ENCODE data around the gene NEK5.
"Not testable (repeated sequence)": the region's sequence is repeated elsewhere in the genome, so short reads cannot be mapped to it uniquely, and the experiment has no call there.

Gene NEK5

DNA sequence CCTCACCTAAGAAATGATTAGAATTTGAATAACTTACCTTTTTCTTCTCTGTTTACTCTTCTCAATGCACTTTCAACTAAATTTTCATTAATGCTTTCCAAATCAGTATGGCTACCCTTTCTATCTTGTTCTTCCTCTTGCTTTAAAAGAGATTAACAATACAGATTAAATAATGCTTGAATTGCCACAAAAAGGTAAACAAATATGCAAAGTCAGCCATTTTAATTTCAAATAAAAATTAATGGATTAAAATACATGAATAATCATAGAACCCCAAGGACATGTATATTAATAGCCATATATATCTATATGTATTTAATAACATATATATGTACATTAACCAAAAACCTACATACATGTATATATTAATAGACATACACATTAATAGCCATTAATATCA, 7.9 kb upstream of the NEK5 start:
- no peak for DNase-seq

DNA sequence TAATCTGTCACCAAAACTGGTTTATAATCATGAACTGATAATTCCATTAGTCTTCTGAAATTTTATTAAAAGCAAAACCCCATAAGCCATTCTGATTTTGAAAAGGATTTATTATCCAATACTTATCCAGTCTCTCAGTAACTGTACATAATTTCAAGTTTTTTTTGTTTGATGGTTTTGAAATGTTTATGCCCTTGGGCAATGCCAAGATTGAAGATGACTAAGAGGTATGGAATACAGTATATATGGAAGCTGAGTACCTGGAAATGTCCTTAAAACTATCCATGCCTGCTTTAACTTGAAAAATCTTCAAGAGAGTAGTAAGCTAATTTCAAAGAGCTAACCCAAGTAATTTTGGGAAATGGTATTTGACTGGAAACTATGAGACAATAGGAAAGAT, 1.8 kb upstream of the NEK5 start:
- no peak for DNase-seq

DNA sequence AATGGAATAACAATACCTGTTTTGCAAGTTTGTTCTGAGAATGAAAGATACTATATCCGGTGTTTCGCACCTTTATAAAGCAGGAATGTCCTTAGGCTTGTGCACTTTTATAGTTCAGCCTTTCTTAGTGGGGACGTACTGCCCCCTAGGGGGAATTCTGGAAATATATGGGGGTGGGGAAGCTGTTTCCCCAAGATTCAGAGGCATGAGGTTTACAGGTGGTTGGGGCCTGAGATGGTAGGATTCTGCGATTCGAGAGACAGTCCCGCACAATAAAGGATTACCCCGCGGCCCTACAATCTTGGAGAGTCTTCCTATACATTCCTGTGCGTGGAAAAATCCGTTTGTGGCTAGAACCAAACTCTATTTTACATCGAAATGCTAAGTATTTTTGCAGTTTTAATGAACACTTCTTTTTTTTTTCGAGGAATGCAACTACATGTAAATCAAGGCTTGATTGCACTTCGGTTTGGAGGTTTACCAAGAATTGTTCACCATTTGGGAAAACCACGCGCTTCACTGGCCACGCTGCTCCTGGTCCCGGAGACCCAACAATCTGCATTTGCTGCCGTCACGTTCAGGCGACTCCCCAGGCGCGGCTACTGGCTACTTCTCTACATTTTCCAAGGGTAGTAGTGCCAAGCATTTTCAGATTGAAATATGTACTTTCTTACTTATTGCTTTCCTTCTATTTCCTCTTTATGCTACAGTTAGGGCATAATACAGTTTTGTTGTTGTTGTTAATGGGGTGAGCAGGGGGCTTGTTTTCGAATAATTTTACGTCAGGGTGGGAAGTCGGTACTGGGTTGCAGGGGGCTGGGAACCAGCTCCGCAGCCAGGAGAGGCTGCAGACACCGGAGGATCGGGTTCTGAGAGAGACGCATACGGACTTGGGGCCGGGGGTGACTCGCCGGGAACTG, 830 bp downstream of the NEK5 start:
- peak; percentile 31 to 41 for DNase-seq

DNA sequence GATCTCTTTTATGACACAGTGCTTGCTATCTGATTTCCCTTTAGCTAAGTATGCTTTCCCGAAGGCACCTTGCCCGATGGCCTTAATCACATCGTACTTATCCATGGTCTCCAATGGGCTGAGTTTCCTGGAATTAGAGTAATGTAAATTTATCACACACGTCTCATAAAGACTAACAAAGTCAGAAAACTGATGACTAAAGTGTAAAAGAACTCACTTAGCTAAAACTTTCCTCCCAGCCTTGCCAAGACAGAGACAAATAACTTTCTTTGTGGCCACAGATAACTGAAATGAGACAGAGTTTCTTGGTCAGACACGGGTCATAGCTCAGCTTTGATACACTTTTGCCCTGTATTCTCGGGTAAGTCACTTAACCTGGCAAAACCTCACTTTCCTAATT, 1.5 kb downstream of the NEK5 start:
- DNase-seq = no peak

DNA sequence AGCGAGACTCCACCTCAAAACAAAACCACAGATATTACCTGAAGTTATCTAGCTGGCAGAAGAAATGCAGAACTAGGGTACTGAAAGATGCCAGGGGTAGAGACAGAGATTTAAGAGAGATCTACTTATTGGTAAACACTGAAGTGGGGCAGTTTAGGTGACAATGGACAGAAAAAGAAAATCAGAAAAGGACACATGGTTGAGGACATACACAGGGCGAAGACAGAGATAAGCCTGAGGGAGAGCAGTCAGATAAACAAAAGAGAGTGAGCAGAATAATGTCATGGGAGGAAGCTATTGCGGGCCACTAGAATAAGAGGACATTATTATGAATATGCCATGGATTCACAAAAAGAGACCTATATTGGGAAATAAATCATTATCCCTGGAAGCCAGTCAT, 3.3 kb downstream of the NEK5 start:
- no peak for DNase-seq

DNA sequence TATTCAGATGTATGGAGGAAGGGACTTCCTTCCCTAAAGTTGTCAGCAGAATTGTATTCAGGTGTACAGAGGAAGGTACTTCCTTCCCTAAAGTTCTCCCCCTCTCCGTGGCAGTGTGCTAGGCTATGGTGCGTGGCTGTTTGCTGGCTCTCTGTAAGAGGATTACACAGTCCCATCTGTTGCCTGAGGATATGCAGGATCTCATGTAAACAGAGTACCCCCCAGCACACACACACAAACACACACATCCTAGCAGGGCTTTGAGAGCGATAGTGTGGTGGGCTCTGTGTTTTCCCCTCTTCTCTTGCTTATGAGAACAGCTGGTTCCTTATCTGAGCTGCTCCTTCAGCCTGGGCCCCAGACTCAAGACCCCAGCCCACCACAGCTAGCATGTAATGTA, 10.3 kb downstream of the NEK5 start:
- DNase-seq = no peak

DNA sequence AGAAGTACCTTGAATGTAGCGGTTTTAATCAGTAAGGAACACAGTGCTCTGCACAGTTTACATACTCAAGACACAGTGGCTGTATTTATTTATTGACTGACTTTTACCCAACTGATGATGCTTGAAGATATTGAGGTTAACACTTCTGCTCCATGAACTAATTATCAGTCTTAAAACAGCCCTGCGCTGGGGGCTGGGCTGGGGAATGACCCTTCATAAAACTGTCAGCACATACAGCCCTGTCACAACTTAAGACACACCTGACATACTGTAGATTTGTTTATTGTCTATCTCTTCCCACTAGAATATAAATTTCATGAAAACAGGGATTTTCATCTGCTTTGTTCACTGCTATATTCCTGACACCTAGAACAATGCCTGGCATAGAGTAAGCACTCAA, 10.8 kb downstream of the NEK5 start:
- DNase-seq = no peak

DNA sequence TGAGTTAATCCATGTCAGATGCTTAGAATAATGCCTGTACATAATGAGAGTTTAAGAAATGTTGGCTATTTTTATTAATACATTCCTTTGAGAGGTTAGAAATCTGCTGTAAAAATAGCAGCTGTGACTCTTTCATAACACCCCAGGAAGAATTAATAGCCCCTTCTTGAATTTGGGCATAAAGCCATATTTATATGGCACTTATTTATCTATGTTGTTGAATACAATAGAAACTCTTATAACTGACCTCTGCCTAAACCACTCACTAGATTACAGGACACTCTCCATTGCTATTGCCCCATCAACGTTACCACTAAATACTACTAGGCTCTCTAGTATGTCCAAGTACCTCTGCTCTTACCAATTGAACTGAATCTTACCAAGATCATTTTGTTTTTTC, 16.3 kb downstream of the NEK5 start:
- DNase-seq = no peak

DNA sequence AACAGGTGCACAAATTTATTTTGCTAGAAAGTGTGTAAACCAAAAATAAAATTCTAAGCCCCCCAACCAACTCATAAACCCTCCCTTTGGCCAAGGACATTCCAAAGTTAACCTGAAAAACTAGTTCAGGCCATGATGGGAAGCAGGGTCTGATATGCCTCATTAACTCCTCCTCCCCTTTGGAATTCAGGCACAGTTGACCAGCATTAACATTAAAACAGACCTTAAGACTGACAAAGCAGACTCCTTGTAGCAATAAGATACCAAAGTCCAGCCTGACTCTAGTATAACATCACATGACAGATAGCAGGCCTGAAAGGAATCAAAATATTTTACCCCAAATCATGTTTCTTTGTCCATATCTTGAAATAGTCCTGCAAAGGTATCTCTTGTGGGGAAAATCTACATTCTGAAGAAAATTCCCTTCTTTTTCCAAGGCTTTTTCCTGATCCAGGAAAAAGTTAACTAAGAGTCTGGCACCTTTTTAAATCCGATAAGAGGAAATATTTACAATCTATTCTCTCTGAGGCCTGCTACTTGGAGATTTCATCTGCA, 19.7 kb downstream of the NEK5 start:
- no peak for DNase-seq

DNA sequence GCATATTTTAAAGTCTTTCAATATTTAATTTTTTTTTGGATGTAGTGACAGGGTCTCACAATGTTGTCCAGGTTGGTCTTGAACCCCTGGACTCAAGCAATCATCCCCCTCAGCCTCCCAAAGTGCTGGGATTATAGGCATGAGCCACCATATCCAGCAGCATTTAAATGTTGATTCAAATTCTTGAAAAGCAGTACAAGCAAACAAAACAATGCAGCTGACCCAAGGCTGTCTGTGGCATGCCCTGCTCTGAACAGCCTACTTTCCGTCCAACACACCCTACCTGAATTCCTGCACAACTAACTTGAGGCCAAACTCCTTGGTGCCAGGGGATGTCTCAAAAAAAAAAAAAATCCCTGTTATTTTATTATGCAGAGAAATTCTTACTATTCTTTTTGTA, 23.0 kb downstream of the NEK5 start:
- no peak for DNase-seq

DNA sequence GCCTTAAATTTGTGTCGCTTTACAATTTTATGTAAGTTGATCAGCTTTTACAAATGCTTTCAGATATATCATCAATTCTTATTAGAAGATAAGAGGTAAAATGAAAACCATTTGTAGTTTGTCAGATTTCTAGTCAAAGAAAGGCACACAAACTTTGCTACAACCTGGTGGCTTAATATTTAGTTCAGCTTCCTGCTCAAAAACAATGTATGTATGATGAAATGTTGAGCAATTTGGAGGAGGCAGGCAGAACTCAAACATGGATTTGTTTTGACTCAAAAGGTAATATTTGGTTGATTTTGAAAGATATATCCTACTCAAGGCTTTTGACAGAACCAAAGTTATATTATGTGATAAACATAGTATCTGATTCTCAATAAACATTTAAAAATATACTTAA, 24.2 kb downstream of the NEK5 start:
- no peak for DNase-seq

DNA sequence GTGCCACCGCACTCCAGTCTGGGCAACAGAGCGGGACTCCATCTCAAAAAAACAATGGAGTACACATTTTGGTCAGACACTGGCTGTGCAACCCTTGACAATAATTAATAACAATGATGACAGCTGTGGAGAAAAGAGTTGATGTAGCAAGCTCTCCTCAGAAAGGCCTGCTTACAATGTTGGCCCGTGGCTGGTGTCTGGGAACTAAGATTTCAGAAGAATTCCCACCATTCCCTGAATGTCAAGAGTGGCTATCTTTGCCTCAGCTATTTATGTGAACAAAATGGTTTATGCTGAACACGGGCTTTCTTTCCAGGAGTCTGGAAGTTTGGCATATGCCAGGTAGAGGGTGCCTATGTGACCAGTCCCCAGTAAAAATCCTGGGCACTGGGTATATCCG, 25.5 kb downstream of the NEK5 start:
- no peak for DNase-seq

DNA sequence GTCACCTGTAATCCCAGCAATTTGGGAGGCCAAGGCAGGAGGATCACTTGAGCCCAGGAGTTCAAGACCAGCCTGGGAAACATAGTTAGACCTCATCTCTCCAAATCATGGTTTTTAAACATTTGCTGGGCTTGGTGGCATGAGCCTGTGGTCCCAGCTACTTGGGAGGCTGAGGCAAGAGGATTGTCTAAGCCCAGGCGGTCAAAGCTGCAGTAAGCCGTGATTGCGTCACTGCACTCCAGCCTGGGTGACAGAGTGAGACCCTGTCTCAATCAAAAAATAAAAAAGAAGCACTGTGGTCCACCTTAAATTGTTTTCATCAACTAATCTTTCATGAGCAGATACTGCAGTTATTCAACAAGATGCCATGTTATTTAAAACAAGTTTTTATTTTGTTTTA, 26.4 kb downstream of the NEK5 start:
- not testable (repeated sequence) for DNase-seq

DNA sequence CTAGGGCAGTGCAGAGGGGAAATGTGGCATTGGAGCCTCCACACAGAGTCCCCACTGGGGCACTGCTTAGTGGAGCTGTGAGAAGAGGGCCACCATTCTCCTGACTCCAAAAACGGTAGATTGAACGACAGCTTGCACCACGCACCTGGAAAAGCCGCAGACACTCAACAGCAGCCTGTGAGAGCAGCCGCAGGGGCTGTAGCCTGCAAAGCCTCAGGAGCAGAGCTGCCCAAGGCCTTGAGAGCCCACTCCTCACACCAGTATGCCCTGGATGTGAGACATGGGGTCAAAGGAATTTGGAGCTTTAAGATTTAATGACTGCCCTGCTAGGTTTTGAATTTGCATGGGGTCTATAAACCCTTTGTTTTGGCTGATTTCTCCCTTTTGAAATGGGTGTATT, 31.7 kb downstream of the NEK5 start:
- no peak for DNase-seq

DNA sequence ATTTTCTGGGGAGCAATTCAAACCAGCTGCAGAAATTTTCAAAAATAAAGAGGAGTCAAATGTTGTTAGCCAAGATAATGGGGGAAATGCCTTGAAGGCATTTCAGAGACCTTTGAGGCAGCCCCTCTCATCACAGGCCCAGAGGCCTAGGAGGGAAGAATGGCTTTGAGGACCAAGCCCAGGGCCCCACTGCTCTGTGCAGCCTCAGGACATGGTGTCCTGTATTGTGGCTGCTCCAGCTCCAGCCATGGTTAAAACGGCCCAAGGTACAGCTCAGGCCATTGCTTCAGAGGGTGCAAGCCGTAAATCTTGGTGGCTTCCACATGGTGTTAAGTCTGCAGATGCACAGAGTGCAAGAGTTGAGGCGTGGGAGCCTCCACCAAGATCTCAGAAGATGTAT, 32.1 kb downstream of the NEK5 start:
- DNase-seq = no peak

DNA sequence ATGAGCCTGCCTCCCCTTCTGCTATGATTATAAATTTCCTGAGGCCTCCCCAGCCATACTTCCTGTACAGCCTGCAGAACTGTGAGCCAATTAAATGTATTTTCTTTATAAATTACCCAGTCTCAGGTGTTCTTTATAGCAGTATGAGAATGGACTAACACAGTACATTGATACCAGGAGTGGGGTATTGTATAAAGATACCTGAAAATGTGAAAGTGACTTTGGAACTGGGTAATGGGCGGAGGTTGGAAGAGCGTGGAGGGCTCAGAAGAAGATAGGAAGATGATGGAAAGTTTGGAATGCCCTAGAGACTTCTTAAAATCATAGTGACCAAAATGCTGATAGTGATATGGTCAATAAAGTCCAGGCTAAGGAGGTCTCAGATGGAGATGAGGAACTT, 32.8 kb downstream of the NEK5 start:
- DNase-seq = no peak

DNA sequence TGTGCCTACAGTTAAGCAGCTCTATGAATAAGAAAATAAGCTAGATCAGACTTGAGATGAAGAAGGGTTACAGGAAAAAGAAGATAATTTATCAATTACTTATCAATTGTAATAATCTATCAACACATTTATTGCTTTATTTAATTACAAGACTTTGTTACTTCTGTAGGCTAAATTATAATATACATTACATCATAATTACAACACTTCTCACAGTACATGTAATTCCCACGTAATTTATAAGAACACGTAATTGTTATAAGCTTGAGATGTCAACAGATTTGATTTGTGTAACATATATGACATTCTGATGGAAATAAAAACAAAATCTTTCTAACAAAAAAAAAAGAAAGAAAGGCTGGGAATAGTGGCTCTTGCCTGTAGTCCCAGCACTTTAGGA, 36.8 kb downstream of the NEK5 start:
- DNase-seq = no peak

DNA sequence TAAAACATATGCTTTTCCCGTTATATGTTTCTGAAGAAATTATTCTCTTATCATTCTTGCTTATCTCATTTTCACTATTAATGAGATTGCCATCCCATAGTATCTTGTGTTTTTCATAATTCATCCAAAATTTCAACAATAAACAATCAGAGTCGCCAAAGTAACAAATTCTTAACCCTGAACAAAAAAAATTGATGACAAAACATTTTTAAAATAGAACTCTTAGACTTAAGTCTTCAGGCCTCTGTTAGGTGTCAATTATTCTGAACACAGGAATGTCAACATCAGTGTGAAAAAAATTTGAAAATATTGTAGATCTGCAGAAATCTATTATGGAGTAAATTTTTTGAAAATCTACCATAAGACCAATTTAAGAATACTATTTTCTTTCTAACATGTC, 37.4 kb downstream of the NEK5 start:
- no peak for DNase-seq

DNA sequence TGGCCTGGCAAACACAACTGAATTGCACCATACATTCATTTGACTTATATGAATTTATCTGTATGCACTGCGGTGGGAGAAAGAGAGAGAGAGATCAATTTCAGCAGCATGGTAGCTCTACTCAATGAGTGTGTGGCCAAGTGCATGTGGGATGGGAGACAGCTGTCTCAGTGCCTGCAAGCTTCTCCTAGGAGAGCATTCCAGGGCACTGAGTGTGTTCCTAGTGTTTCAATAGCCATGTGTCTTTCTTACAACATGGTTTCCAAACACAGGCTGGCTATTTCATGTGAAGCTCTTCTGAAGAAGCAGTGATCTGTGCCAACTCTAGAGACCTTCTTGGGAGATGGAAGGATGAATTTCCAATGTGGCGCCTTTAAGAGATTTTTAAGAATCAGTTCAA, 43.5 kb downstream of the NEK5 start:
- DNase-seq = no peak

DNA sequence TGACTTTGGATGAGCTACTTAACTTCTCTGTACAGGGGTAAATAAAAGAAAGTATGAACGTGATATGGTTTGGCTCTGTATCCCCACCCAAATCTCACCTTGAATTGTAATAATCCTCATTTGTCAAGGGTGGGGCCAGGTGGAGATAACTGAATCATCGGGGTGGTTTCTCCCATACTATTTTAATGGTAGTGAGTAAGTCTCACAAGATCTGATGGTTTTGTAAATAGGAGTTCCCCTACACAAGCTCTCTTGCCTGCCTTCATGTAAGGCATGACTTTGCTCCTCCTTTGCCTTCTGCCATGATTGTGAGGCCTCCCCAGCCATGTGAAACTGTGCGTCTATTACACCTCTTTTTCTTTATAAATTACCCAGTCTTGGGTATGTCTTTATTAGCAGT, 43.9 kb downstream of the NEK5 start:
- DNase-seq = not testable (repeated sequence)

DNA sequence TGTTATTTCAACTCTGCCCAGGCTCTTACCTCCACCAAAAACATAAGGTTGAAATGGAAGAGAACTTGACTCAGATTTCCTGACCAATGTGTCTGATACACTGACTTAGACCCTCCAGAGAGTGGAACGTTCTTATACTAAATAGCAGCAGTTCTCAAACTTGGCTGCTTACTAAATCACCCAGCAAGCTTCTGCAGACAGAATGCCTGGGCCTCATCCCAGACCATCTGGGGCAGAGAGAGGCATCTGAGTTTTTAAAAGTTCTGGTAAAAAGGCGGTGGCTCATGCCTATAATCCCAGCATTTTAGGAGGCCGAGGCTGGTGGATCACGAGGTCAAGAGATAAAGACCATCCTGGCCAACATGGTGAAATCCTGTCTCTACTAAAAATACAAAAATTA, 46.3 kb downstream of the NEK5 start:
- no peak for DNase-seq

DNA sequence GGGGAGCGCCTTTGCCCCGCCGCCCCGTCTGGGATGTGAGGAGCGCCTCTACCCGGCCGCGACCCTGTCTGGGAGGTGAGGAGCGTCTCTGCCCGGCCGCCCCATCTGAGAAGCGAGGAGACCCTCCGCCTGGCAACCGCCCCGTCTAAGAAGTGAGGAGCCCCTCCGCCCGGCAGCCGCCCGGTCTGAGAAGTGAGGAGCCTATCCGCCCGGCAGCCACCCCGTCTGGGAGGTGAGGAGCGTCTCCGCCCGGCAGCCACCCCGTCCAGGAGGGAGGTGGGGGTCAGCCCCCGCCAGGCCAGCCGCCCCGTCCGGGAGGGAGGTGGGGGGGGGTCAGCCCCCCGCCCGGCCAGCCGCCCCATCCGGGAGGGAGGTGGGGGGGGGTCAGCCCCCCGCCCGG, 49.0 kb downstream of the NEK5 start:
- not testable (repeated sequence) for DNase-seq

DNA sequence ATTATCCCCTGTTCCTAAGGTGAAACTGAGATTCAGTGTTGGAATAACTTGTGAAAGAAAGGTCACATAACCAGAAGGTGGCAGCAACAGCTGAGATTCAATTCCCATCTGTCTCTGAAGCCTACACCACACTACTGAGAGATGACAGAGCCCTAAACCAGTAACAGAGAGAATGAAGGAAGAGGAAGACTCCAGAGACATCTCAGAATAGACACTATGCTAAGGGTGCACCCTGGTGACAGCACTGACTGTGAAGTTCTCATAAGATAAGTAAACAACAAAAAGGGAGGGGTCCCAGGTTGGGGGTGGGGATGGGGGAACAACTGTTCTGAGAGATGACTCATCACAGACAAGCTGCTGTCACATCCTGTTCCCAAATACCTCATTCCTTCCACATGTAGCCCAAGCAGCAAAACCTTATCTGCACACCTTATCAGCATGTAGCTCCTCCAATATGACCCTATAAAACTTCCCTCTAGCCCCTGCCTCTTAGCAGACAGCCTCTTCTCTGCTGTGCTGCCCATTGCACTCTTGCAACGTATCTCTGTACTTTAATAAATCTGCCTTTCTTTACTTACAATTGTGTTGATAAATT, 57.8 kb downstream of the NEK5 start:
- DNase-seq = no peak

DNA sequence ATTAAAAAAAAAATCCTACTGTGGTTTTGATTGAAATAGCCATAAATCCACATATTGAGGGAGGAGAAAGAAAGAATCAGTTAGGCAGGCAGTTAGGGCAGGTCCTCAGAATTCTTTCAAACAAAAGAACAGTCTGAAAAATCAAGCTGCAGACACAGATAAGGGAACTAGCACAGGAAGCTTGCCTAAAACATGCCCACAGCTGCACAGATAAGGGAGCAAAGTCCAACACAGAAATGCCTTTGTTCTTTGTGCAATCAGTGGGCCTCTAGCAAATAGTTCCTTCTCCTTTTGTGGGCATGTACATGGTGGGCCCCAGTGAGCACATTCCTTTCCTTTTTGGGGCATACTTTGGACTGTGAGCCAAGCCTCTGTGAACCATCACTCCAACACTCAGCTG, 61.6 kb downstream of the NEK5 start:
- DNase-seq = no peak

Measured in hippocampal formation (tissue), 2 donors.